Measurements from ENCODE around the gene ZFYVE28.

GRCh38 chr4:2295900-2296442 lies 122.5 kb downstream of the ZFYVE28 start:
- TF ChIP-seq CTCF (conservative IDR thresholded peaks at IDR 0.05 in 1 of 2, IDR thresholded peaks at IDR 0.05 in 1 of 2; ENCODE audit: extremely low read depth in 1 of 2, insufficient read depth in 1 of 2, low read depth in 1 of 2, low read length in 2 of 2) (no peak), EZH2 (IDR thresholded peaks at IDR 0.05; ENCODE audit: borderline replicate concordance, low read length) (no peak)

Data from mammary epithelial cell (primary cell).